Measurements from ENCODE around the gene SERTAD4. TPM values are rescaled to one million over a fixed set of nuclear protein-coding genes. Genes with fewer than 3 reads are reported as not detected.

The SERTAD4 gene
- total RNA-seq, 1 donor from 2014 or later, result 3.4 TPM

- Histone ChIP-seq H3K27me3 (peaks cover 3% of the 10 kb centered on the region), H3K4me3 (no peak overlapping the region), H3K4me1 (peaks cover 5% of the 10 kb centered on the region), H3K9me3 (no peaks in the 10 kb centered on the region), H3K36me3 (no peaks in the 10 kb centered on the region), H3K27ac (no peak overlapping the region)
- no peak for TF ChIP-seq CTCF (IDR thresholded peaks at IDR 0.05)
- no peak for ATAC-seq
- intact Hi-C loops (cut with DNase I), result no loop called here
- DNase-seq, result no peak
Observed at GRCh38 chr1:210228158-210228557, 4.4 kb upstream of the SERTAD4 start.

- TF ChIP-seq CTCF (IDR thresholded peaks at IDR 0.05), result no peak
- no peak for ATAC-seq
- no peaks in the 10 kb centered on the region for H3K9me3 ChIP-seq
Observed at GRCh38 chr1:210230149-210230695, 2.4 kb upstream of the SERTAD4 start.

GRCh38 chr1:210231846-210232510, 618 bp upstream of the SERTAD4 start:
- DNase-seq (no peak), ATAC-seq (no peak)
- Histone ChIP-seq H3K27ac (no peak overlapping the region), H3K4me1 (peaks cover 4% of the 10 kb centered on the region), H3K4me3 (peak overlapping the region; percentile 63), H3K36me3 (no peaks in the 10 kb centered on the region), H3K27me3 (peaks cover 3% of the 10 kb centered on the region), H3K9me3 (no peaks in the 10 kb centered on the region)
- TF ChIP-seq CTCF (IDR thresholded peaks at IDR 0.05), result no peak
- intact Hi-C loops (cut with DNase I), result no loop called here

More at GRCh38 chr1:210230149-210230695, 2.4 kb upstream of the SERTAD4 start:
- Histone ChIP-seq H3K27ac (no peak overlapping the region), H3K4me1 (peaks cover 4% of the 10 kb centered on the region), H3K27me3 (peaks cover 3% of the 10 kb centered on the region), H3K36me3 (no peaks in the 10 kb centered on the region), H3K4me3 (no peak overlapping the region)
- intact Hi-C loops (cut with DNase I), result no loop called here
- DNase-seq, result no peak

- Histone ChIP-seq H3K4me3 (peak overlapping the region; percentile 63), H3K4me1 (peaks cover 5% of the 10 kb centered on the region), H3K36me3 (no peaks in the 10 kb centered on the region), H3K27me3 (peaks cover 3% of the 10 kb centered on the region), H3K27ac (peak overlapping the region; percentile 76), H3K9me3 (no peaks in the 10 kb centered on the region)
- intact Hi-C loops (cut with DNase I), result no loop called here
- TF ChIP-seq CTCF (IDR thresholded peaks at IDR 0.05), result no peak
- ATAC-seq (peak; percentile 49), DNase-seq (no peak)
Observed at GRCh38 chr1:210233216-210233494, 559 bp downstream of the SERTAD4 start.

GRCh38 chr1:210233495-210234328, 1.1 kb downstream of the SERTAD4 start:
- H3K4me1 ChIP-seq, result peaks cover 10% of the 10 kb centered on the region
- no peaks in the 10 kb centered on the region for H3K36me3 ChIP-seq
- peaks cover 3% of the 10 kb centered on the region for H3K27me3 ChIP-seq
- H3K27ac ChIP-seq, result peak overlapping the region; percentile 76
- intact Hi-C loops (cut with DNase I), result no loop called here
- DNase-seq (peak; percentile 83), ATAC-seq (peak; percentile 85)
- H3K9me3 ChIP-seq, result no peaks in the 10 kb centered on the region
- H3K4me3 ChIP-seq, result peak overlapping the region; percentile 63
- TF ChIP-seq CTCF (IDR thresholded peaks at IDR 0.05), result no peak
